NCI-H1105 treated with DMSO at 0.1 percent for 48 hours (cell line): ENCODE measurements around the gene CEP131.
"Not testable (repeated sequence)": the region's sequence is repeated elsewhere in the genome, so short reads cannot be mapped to it uniquely, and the experiment has no call there.

ENCODE experiments used
- DNase-seq: peaks from one replicate; lab custom pipeline; 2025; lab: John Stamatoyannopoulos, UW

Gene CEP131

DNA sequence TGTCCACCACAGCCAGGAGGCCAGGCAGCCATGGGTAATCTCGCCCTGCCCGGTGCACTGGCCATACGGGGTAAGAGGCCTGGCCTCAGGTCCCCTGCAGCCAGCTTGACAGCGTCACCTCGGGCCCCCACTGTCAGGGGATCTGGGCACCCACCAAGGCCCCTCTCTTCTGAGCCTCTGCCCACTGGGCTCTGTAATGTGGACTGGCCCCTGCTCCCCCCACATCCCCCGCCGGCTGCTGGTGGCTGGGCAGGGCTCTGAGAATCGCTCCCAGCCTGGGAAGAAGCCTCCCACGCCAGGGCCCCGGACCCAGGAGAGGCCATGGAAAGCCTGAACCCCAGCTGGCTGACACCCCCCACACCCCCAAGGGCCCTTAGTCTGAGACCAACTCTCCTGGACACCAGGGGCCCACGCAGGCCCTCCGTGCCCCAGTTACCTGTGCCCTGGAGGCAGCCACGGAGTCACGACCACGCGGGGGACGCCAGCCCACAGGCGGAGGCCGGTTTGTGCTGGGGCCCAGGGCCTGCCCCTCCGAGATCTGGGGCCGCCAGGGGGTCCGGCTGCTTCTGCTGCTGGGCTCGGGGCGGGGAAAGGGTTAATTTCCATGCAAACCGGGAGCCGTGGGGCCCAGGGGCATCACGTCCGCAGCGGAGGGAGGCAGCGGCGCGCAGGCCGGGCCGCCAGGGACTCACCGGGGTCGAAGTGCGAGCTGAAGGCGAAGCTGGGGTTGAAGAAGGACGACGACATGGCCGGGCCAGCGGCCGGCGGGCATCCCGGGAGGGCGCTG, 57.3 kb downstream of the CEP131 start, which contains the start of gene PVALEF:
PVALEF (plus strand) TSS at position 262 of the 787 bp plus-strand sequence. CDS start 15,720 bp downstream, outside the sequence.
- no peak for DNase-seq

DNA sequence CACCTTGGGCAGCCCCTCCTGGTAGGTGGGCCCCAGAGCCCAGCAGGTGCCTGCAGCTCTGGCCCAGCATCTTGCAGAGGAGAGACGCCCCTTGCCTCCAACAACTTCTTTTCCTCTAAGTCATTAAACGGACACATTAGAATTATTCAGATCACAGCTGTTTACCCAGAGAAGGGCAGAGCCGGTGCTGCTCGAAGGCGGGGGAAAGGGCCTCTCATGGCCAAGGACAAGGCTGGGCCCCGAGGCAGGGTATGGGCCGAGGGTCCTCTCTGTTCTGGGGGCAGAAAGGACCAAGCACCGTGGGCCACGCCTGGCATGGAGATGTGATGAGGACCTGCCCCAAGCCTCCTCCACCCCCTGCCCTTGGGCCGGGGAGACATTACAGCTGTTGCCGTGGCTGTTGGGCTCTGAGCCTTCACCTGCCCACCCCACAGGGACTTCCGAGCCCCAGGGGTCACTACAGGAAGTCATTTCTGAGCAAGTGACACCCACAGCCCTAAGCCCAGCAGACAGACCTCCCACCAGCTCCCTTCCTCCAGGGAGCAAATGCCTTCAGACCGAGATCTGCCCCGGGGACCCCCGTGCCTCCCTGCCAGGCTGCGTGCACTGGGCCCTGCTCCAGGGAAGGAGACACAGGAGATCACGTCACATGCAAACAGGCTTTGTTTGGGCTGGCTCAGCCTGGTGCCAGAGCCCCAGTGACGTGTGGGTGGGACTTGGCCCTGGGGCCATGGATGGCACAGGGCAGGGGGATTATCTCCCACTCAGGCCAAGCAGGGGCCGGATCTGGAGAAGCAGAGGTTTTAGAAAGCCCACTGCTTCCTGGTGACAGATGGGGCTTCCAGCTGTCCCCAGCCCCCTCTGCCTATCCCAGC, 58.2 kb downstream of the CEP131 start:
- DNase-seq, result no peak

DNA sequence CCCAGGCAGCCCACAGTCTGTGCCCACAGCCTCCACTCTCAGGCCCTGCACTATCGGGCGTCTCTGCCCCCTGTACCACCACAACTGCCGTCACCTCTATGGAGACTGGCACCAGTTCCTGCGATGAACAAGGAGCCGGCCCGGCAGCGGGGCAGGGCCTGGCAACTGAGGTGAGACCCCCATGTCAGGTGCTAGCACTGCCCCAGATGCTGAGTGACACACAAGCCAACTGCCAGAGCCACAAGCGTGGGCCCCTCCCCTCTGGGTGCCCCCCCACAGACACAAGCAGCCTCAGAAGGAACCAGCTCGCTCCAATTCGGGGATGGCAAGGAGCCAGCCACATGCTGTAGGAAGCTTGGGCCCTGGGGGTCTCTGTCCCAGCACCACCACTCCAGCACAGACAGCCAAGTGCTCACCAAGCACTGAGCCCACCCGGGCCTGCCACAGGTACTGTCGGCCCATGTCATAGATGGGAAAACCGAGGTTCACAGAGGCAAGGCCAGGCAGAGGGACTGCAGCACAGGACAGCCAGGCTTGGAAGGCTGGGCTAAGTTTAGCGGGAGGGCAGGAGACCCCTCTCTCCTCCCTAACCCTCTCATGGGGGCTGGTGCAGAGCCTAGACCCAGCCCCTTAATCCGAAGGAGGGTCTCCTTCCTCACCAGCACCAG, 58.9 kb downstream of the CEP131 start:
- no peak for DNase-seq

DNA sequence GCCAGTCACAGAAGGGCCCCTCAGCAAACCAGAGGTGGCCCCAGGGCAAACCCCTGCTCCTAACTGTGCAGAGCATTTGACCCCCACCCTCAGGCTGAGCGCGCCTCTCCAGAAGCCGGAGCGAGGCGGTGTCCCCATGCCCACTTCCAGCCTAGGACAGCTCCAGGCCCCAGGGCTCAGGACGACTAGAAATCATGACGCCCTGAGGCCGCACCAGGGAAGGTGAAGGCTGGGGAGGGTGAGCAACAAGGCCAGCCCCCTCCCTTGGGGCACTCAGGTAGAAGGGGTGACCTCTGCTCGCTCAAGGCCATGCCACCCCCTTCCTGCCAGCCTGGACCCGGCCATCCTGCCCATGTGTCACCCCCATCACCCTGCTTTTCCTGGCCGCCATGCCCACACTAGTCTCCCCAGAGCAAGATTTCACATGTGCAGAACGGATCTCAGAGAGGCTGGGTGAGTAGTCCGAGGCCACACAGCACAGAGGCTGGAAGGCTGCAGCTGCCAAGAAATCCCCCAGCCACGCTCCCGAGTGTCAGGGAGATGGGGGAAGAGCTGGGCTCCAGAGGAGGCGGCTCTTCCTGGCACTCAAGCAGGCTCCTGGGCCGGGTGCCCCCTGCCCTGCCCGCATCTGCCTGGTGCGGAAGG, 59.6 kb downstream of the CEP131 start:
- no peak for DNase-seq

DNA sequence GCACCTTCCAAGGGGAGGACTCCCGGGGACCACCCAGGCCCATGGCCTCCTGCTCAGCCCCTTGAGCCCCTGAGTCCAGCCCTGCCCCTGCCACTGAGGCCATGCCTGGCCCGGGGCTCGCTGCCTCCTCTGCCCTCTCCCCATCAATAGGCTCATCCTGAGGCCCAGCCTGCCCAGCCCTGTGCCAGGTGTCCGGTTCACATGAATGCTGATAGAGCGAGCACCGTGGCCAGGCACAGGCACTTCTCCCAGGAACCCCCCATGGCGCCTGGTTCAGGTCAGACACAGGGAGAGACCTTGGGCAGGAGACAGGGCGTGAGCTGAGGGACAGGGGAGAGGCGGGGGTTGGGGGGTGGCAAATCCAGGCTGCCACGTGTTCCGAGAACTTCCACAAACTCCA, 60.3 kb downstream of the CEP131 start:
- no peak for DNase-seq

DNA sequence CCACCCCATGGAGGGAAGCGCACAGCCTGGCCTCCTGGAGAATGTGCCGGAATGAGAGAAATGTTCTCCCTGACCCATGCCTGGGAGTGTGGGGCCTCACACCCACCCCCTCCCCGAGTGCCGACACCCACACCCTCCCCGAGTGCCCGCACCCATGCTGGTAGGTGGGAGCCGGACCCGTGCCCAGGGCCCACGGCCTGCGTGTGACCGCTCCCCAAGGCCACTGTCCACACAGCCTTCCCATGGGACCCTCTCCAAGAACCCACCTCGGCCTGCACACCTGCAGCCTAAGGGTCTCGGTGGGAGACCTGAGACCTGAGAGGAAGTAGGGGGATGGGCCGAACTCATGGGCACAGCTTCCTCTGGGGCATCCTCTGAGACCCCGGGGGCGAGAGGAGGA, 60.8 kb downstream of the CEP131 start:
- DNase-seq, result no peak

DNA sequence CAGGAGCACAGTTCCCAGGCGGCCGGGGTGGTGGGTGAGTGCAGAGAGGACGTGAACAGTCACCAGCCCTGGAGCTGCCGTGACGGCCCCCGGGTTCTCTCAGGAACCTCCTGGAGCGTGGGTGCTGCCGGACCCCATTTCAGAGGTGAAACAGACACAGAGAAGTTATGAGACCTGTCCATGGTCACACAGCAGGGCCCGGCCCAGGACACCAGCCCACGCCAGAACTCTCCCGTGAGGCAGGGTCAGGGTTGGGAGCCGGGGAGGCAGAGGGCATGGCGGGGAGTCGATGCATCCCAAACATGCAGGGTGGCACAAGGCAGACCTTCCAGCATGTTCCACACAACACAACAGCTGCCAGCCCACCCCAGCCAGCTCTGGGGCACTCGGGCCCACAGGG, 61.2 kb downstream of the CEP131 start:
- DNase-seq, result no peak

DNA sequence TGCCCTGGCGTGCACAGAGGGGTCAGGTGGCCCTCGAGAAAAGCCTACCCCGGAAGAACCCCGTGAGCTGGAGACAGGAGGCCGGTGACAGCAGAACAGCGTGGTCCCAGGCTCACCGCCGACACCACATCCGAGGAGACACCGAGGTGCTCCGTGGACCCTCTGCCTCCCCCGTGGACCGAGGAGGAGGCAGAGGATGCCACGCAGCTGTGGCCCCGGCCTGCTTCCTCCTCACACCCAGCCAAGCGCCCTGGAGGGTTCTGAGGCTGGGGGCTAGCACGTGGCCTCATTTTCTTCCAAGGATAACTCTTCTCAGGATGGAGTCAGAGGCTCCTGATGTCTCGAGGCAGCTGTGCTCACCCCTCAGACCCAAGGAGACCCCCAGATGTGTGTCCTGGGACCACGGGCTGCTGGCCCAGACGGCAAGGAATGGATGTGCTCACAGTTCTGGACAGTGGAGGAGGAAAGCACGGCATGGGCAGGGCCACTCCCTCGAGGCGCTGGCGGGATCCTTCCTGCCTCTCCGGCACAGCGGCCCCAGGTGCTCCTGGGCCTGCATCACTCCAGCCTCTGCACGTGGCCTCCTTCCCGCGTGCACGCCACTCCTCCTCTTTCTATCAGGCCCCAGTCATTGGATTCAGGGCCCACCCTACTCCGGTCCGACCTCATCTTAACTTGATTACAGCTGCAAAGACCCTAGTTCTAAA, 61.9 kb downstream of the CEP131 start:
- no peak for DNase-seq

DNA sequence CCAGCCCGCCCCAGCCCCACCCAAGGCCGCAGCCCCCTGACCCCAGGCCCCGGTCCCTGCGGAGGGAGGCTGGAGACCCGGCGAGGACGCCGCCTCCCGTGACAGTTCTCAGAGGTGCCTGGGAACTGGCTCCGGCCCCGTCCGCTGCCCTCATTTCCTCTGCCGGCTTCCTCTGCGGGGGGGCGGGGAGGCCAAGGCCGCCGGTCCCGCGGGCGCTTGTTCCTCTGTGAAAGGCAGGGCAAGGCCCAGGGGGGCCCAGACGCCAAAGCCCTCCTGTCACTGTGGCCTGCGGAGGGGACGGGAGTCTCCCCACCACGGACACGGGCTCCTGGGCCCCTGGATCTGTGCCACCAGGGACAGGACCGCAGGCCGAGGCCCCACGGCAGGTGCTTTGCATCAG, 62.5 kb downstream of the CEP131 start:
- DNase-seq, result no peak

DNA sequence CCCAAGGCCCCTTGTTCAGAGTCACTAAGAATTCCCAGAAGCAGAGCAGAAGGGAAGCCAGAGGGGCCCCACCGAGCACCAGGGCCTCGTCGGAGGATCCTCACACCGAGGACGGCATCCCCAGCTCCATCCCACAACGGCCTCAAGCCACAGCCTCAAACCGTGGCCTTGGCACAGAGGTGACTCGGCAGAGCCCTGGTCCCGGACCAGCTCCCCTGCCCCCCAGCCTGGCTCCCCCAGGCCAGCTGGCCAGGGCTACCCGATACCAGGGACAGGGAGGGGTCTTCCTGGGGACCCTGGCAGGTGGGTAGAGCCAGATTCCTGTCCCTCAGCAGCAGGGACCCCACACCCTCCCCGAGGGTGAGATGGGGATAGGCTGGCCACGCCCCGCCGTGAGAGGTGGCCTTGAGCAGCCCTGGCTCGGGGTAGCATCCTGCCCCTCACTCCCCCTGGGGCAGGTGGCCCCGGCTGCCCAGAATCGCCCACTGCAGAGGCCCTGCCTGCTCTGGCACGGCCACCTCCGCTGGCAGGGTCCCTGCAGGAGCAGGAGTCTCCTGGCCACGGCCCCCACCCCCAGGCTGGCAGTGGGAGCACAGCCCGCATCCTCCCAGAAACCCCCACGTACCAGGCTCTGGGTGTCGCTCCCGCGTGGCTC, 63.0 kb downstream of the CEP131 start:
- no peak for DNase-seq

DNA sequence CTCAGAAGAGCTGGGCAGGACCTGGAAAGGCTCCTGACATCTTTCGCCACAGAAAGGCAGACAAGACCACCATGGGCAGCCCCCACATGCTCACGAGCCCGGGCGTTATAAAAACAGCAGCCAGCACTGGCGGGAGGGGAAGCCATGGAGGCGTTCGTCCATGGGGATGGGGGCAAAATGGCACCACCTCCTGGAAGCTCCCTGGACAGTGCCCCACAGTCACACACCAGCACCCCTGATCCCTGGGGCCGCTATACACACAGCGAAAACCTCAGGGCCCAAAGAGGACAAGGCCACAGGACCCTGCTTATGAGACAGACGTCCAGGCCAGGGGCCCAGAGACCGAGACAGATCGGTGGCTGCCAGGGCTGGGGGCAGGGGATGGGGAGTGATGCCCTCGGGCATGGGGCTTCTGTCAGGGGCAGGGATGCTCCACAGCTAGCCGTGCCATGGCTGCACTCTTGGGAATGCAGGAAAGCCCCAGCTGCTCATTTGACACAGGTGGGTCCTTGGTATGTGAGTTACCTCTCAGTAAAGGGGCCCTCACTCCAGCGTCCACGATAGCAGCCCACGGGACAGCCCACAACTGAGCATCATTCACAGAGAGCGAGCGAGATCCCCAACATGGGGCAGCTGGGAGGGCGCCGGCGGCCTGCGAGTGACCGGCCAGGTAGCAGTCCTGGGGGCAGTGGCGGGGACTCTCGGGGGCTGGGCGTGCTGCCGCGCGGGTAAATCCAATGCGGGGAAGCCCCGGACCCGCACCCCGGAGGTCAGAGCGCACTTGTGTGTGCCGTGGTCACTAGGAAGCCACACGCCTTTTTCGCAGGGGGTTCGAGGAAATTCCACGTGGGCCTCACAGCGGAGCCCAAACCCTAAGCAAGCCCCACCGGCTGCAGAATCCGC, 63.8 kb downstream of the CEP131 start:
- DNase-seq, result no peak

DNA sequence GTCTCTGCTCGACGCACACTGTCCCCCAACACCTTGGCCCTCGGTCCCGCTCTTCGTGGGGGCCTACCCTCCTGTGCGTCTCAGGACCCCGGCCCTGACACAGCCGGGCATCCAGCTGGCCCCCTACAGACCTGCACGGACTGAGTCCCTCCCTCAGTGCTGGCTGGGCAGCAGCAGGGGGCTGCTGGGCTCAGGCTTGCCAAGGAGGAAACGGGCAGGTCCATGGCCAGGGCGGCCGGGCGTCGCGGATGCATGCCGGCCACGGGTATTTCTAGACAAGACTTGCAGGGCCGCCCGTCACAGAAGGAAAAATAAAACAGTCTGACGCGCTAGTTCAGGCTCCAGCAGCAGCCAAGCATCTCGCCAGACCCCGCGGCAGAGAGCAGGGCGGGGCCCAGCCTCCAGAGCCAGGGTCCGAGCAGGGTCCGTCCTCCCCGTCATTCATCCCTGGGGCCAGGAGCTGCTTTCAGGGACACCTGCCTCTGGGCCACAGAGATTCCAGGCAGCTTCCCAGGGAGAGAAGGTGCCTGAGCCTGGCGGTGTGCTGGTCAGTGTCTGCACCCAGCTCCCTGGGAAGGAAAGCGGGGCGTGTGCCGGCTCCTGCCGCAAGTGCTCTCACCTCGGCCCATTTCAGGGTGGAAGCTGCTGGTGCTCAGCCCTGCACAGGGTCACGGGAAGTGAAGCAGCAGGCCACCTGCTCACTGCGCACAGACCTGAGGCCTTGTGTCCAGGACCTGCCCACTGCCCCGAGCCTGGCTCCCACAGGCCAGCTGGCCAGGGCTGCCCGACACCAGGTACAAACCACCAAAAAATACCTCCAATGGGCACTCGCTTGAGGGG, 64.7 kb downstream of the CEP131 start:
- no peak for DNase-seq

DNA sequence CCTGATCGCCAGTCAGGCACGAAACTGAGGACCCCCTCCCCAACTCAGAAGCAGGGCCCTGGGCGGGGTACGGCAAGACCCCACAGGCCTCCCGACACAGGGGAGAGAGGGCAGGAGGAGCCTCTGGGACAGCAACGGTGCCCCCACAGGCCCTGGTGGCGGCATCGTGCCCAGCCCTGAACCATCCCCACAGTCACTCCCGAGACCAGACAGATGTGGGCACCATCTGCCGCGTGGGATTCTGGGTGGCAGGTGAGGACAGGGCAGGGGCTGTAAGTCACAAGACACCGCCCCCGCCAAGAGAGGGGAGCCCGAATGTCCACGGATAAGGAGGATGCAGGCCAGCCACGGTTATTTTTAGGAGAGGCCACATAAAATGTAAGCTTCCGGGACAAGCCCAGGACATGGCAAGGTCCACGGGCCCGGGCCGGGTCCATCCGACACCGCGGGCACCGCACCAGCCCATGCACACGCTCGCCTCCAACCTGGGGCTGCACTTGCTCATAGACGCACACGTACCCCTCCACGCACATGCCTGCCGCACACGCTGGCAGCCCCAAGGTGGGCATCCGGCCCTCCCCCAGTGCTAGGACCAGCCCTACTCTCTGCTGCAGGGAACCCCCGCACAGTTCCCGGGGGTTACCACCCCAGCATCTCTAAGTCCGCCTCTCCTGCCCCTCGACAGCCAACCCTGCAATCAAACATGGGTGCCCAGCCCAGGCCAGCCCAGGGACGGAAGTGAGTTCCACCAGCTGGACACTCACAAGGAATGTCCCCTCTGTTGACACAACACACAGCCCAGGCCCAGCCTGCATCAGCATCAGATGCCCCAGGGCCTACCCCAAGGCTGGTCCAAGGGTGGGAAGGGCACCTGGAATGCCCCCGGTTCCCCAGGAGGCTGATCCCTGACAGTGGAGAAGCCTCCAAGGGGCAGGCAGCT, 65.6 kb downstream of the CEP131 start:
- no peak for DNase-seq

DNA sequence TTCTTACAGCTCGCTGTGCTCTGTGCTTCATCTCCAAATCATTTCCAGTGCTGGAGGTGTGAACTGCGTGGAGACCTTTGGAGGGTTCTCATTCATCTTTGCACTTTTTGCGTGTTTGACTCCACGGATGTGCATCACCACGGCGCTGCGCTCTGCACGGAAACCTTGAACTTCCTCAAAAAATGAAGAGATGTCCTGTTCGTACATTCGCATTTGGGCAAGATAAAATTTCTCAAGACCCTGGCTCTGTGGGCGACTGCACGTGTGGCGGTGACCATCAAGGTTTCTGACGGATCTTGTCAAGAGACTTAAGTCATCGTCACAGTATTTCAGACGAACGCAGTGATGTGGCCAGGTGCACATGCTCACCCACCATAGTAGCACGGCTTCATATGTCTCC, 67.8 kb downstream of the CEP131 start:
- DNase-seq, result no peak

DNA sequence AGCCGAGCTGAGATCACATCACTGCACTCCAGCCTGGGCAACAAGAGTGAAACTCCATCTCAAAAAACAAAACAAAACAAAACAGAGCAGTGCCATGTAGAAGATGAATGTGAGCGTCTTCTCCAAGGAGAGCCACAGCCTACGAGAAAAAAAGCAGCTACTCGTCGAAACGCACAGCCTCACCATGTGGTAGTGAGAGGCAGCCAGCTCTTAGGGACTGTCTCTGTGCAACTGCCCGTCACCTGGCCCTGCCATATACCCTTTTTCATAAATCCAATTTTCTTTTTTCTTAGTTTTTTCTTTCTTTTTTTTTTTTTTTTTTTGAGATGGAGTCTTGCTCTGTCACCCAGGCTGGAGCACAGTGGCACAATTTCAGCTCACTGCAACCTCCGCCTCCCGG, 68.7 kb downstream of the CEP131 start:
- DNase-seq, result not testable (repeated sequence)

DNA sequence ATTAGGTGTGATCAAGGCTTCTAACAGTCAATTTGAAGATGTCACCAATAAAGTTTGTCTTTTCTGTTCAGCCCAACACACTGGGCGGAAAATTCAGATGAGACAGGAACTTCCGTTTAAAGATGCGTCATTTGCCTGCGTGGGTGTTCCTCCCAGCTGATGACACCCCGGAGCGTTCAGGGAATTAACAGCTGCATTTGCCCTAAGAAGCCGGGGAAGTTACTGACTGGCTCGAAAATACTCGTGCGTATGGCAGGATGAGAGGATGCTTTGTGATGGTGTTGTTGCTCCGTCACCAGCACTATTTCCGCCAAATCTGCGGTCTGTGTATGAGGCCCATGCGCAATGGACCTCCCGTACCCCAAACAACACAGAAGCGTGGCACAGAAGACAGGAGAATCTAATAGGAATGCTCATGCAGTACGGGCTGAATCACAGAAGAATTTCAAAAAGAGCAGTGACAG, 69.4 kb downstream of the CEP131 start:
- no peak for DNase-seq

DNA sequence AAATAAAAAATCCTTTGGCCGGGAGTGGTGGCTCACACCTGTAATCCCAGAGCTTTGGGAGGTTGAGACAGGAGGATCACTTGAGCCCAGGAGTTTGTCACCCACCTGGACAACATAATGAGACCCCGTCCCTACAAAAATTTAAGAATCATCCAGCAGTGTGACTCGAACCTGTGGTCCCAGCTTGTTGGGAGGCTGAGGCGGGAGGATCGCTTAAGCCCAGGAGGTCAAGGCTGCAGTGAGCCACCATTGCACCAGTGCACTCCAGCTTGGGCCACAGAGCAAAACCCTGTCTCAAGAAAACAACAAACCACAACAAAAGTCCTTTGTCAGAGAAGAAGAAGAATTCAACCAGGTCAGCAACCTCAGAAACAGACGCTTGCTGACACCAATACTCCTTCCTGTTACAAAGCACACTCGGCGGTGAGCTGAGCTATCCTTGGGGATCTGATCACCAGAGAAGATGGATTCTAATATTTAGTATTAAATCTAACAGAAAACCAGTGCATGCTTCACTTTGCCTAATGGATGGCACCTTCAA, 70.4 kb downstream of the CEP131 start:
- DNase-seq, result no peak
